ENCODE measurements around the gene SEC62. TPM values are rescaled to one million over a fixed set of nuclear protein-coding genes. Genes with fewer than 3 reads are reported as not detected.

The SEC62 gene
- total and polyA plus RNA-seq, 8 donors = 146 to 155 (median 149) TPM

- DNase-seq = peak; percentile 38 to 99 (median 80)
These were observed 71.1 kb downstream of the SEC62 start, which contains the start of gene GPR160 for GRCh38 chr3:170037463-170038433. GPR160 (plus strand) TSS chr3:170037995; CDS start chr3:170083973, 45,978 bp downstream.

GRCh38 chr3:170038434-170039110, 72.0 kb downstream of the SEC62 start:
- intact Hi-C loops (cut with DNase I) = no loop called here
- peak; percentile 55 for ATAC-seq

More at GRCh38 chr3:170037463-170038433, 71.1 kb downstream of the SEC62 start, which contains the start of gene GPR160:
- peaks cover 6 to 24% of the 10 kb centered on the region in 2 donors for H3K4me1 ChIP-seq
- H3K27me3 ChIP-seq = peaks cover 0 to 15% of the 10 kb centered on the region in 2 donors
- peak; percentile 90 for ATAC-seq
- peak within 1 kb of the TSS; percentile 60 to 77 for H3K4me3 ChIP-seq
- intact Hi-C loops (cut with DNase I) = no loop called here
- no peaks in the 10 kb centered on the region for H3K9me3 ChIP-seq
- peak; percentile 71 to 74 for TF ChIP-seq CTCF (IDR thresholded peaks at IDR 0.05)
- H3K36me3 ChIP-seq = no peaks in the 10 kb centered on the region
- peak within 1 kb of the TSS; percentile 65 to 93 for H3K27ac ChIP-seq

GRCh38 chr3:170040418-170040817, 73.8 kb downstream of the SEC62 start:
- ATAC-seq = no peak
- Histone ChIP-seq H3K27me3 (peaks cover 0 to 15% of the 10 kb centered on the region in 2 donors), H3K9me3 (no peaks in the 10 kb centered on the region), H3K4me3 (no peak overlapping the region), H3K4me1 (peaks cover 6 to 31% of the 10 kb centered on the region in 2 donors), H3K27ac (no peak overlapping the region), H3K36me3 (no peaks in the 10 kb centered on the region)
- DNase-seq = no peak
- intact Hi-C loops (cut with DNase I) = no loop called here
- no peak for TF ChIP-seq CTCF (IDR thresholded peaks at IDR 0.05)

More at GRCh38 chr3:170038434-170039110, 72.0 kb downstream of the SEC62 start:
- Histone ChIP-seq H3K27me3 (peaks cover 0 to 15% of the 10 kb centered on the region in 2 donors), H3K36me3 (no peaks in the 10 kb centered on the region), H3K9me3 (no peaks in the 10 kb centered on the region), H3K4me1 (peaks cover 6 to 21% of the 10 kb centered on the region in 2 donors), H3K27ac (peak overlapping the region; percentile 65 to 93), H3K4me3 (peak overlapping the region; percentile 60 to 77)
- DNase-seq = peak in 3 of 4 donors; percentile 41 to 89 (median 60)
- no peak for TF ChIP-seq CTCF (IDR thresholded peaks at IDR 0.05)

GRCh38 chr3:170043506-170043905, 76.9 kb downstream of the SEC62 start:
- no peak for ATAC-seq
- Histone ChIP-seq H3K4me3 (no peak overlapping the region), H3K4me1 (peaks cover 0 to 36% of the 10 kb centered on the region in 2 donors), H3K27me3 (peaks cover 0 to 3% of the 10 kb centered on the region in 2 donors), H3K36me3 (no peaks in the 10 kb centered on the region), H3K27ac (peak overlapping the region in 1 of 2 donors; percentile 81), H3K9me3 (no peaks in the 10 kb centered on the region)
- intact Hi-C loops (cut with DNase I) = no loop called here
- no peak for DNase-seq
- no peak for TF ChIP-seq CTCF (IDR thresholded peaks at IDR 0.05)

Data from left lung (tissue), 10 donors.